HG03575 (cell line): ENCODE results near the gene FGB.

Experiments
- ATAC-seq: cut with Tn5 transposase; IDR thresholded peaks from one replicate; pipeline ENCODE4 v1.9.1; 2021; ENCODE audit not compliant: unreplicated experiment, insufficient number of reproducible peaks, low FRiP score; ENCODE audit errors: extremely low read depth

Gene FGB

DNA sequence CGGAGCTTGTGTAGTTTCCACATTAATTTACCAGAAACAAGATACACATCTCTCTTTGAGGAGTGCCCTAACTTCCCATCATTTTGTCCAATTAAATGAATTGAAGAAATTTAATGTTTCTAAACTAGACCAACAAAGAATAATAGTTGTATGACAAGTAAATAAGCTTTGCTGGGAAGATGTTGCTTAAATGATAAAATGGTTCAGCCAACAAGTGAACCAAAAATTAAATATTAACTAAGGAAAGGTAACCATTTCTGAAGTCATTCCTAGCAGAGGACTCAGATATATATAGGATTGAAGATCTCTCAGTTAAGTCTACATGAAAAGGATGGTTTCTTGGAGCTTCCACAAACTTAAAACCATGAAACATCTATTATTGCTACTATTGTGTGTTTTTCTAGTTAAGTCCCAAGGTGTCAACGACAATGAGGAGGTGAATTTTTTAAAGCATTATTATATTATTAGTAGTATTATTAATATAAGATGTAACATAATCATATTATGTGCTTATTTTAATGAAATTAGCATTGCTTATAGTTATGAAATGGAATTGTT, at the start of gene FGB:
TSS of gene FGB (plus strand) at position 315 of the 558 bp plus-strand sequence. CDS start at position 323, 8 bp downstream.
- ATAC-seq, result no peak

DNA sequence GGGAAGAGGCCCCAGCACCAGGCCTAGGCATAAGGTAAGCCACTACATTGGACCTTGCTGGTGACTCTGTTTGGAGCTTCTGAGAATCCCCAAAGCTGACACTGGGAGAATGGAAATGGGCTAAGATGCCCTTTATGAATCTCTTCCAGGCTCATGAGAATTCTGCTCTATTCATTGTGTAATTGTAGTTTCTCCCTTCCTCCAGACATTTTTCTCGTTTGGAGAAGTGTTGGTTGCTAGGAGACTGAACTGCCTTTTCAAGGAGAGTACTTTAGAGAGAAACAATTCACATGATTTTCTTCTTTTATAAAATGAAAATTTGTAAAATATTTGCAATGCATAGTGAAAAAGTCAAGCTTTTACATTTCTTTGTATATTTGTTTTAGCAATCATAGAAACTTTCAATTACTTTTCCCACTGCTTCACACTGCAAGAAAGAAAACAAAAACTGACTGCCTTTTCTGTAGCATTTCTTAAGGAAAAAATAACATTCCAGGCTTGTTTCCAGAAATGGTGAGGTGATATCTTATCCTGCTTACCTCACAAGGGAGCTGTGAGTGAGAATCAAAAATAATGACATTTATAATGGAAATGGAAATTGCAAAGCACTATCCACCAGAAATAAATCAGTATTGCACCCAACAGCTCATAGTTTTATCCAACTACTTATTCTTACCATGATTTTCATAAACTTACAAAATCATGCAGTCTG, 46.3 kb upstream of the FGB start:
- ATAC-seq, result no peak

DNA sequence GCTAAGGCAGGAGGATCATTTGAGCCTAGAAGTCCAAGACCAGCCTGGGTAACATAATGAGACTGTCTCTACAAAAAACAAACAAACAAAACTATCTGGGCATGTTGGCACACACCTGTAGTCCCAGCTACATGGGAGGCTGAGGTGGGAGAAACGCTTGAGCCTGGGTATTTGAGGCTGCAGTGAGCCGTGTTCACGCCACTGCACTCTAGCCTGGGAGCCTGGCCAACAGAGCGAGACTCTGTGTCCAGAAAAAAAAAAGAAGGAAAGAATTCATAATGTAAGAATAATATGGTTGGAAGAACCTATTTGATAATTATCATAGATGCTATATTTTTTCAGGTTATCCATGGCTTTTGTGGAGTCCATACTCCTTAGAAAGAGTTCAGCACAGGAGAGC, 45.2 kb upstream of the FGB start:
- no peak for ATAC-seq

DNA sequence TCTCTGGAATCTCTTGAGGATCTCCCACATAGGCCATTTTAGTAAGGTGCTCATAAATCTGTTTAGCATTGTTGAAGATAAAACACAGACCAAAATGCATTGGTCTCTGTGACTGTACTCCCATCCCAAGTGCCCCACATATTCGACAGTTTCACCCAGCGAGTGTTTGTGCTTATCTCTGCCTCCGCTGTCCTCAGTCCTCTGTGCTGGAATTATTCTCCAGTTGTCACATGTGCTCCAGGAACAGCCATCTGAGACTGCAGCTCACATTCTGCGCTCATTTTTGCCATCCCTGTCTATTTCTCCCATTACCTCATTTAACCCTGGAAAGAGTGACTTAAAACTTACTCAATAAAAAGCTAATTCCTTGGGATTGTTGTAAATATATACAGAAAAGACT, 43.6 kb upstream of the FGB start:
- no peak for ATAC-seq

DNA sequence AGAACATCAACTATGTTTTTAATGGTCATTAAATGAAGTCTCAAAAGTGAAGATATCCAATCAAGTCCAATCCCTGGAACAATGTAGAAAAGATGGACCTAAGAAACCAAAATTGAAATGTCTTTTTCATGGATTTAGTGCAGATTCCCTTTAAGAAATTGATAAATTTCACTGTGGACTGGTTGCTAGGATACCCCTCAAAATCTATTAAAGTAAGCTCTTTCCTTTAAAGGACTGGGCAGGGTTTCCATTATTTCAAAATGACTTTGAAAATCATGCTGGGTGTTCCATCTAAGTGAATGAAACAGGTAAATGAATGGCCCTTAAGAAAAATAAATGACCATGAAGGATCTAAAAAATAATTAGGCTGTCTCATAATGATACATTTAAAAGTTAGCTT, 41.2 kb upstream of the FGB start:
- ATAC-seq, result no peak

DNA sequence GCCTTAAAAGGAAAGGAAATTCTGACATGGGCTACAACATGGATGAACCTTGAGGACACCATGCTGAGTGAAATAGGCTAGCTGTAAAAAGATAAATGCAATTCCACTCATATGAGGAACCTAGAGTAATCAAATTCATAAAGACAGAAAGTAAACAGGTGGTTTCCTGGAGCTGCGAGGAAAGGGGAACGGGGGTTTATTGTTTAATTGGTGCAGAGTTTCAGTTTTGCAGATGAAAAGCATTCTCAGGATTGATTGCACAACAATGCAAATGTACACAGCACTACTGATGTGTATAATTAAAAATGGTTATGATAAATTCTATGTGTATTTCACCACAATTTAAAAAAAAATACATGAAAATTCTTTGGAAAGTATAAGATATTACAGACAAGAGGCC, 36.7 kb upstream of the FGB start:
- ATAC-seq, result no peak

DNA sequence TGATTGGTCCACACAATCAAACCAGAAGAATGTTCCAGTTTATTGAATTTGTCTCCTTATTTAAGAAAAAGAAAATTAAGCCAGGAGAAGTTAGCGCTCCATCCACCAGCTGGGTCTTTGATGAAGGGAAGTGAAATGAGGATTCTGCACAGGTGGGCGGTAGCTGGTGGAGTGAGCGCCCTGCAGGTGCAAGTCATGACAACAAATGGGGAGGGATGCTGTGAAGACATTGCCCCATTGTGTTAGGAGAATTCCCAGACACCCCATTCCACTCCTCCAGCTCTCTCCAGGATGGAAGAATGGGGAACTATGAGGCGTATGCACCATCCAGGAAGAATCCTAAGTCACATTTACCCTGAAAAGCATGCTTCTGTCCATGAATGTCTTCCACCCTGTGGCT, 35.5 kb upstream of the FGB start:
- no peak for ATAC-seq

DNA sequence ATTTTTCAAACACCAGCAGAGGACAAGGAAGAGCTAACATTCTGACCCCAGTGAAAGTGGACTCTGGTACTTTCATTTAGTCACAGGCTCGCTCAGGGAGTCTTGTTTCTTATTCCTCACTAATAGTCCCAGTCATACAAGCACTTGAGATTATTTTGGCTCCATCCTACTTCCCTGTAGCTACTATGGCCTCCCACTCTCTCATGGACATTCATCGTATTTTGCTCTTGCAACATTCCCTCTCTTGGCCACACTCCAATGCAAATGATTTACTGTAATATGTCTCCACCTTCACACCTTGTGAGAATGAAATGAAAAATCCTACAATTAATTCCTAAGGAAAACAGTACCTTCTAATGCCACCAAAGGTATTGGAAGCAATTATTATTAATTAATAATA, 33.9 kb upstream of the FGB start:
- no peak for ATAC-seq

DNA sequence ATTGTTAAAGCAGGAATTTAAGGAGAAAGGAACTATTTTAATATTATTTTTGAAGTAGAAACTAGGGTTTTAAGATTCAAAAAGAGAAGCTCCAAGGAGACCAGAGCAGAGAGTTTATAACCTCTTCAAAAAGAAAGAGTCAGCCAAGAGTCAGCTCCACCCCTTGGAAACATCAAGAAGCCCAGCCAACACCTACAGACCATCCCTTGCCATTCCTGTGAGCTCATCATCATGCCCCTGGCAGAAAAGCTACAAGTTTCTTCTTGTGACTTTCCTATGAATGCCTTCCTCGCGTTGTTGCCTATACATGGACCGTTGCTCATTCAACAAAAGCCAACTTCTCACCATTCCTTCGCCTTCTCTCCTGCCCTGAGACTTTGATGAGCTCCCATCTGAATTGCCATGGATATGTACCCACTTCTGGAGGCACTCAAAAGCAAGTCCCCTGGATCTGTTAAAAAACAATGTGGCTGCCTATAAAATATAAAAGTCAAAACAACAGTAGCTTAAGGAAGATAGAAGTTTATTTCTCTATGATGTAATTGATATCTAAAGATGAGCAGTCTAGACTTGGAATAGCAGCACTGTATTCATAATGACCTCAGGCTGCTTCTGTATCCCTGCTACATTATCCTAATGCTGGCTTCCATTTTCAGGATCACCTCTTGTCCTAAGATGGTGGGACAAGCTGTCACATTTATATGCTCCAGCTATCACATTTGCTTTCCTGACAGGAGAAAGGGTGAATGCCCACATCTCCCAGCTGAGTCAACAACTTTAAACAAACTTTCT, 32.9 kb upstream of the FGB start:
- no peak for ATAC-seq

DNA sequence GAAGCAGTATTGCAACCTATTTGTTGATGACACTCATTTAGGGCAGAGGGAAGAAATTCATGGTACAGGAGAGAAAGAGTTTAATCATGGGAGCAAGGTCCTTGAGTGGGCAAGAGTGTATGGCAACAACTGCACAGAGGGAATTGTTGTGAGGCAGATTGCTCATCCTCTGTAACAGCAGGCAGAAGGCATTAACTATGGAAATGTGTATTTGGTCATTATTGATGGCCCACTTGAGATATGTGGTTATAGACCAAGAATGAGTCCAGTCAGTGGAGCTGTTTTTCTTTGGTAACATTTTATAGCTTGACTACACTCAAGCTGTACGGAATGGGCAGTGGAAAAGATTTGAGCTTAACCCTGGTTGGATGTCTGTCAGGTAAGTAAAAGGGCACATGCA, 28.5 kb upstream of the FGB start:
- no peak for ATAC-seq

DNA sequence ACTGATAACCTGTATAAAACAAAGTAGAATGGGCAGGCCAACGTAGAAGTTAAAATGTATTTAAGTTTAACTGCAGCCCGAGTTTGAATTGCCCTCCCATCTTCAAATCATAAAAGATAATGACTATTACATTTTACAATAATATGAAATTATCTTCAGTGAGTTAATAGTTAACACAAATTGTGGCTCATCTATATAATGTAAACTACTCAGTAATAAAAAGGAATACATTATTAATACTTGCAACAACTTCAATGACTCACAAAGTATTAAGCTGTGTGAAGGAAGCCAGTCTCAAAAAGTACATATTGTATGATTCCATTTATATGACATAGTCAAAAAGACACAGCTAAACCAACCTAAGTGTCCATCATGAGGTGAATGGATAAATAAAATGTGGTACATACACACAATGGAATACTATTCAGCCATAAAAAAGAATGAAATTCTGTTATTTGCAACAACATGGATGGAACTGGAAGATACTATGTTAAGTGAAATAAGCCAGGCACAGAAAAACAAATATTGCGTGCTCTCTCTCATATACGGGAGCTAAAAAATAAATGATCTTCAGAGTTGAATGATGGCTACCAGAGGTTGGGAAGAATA, 20.4 kb upstream of the FGB start:
- ATAC-seq, result no peak

DNA sequence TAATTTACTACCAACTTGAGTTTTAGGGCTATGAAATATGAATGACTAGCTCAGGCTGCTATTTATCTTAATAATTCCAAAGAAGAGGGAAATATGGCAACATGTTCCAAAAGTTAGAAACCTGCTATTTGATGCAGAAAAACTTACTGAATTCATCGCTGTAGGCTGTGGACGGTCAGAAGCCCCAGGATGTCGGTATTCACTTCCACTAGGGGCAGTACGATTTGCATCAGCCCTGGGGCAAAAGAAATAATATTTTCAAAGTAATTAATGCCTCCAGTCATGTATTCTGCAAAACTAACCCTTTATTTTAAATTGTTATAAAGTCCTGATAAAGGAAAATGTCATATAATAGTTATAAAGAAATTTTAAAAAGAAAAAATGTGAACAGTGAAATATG, 17.1 kb upstream of the FGB start:
- ATAC-seq, result no peak

DNA sequence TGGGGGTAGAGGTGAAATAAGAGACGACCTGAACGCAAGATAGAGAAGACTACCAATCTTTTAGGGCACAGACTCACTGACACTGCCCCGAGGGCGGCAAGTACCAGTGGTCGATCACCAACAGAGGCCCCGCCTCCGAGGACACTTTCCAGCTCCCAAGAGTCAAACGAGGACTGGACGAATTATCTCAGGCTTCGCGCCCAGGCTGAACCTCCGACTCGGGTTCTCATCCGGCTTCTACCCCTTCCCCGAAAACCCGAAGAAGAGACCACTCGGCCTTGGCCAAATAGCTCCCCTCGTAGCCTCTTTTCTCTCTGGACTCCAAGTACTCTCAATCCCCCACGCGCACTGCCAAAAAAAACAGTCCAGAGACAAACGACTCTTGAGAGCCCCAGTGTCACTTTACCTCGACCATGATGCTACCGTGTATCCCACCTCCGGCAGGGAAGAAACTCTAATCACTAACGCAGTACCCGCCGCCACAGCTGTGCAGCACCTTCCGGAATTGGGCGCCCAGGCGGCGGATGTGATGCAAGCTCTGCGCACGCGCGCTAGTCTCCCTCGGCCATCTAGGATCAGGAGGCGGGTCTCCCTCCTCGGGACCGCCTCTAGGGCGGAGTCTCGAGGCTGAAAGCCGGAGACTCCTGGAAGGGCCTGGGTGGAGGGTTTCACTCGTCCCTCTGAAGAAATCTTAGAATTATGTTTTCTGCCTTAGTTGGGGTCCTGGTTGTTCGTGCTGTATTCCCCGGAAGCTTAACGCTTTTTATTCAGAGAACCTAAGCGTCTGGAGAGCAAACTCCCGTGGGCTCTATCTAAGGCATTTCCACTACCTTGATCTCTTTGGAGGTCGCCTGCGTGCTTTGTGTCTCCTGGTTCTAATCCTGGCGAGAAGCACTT, 12.7 kb upstream of the FGB start, which contains the start of gene PLRG1:
TSS of gene PLRG1 (minus strand) at position 507 of the 897 bp plus-strand sequence. CDS start at position 415, 92 bp downstream.
- peak; percentile 96 for ATAC-seq

DNA sequence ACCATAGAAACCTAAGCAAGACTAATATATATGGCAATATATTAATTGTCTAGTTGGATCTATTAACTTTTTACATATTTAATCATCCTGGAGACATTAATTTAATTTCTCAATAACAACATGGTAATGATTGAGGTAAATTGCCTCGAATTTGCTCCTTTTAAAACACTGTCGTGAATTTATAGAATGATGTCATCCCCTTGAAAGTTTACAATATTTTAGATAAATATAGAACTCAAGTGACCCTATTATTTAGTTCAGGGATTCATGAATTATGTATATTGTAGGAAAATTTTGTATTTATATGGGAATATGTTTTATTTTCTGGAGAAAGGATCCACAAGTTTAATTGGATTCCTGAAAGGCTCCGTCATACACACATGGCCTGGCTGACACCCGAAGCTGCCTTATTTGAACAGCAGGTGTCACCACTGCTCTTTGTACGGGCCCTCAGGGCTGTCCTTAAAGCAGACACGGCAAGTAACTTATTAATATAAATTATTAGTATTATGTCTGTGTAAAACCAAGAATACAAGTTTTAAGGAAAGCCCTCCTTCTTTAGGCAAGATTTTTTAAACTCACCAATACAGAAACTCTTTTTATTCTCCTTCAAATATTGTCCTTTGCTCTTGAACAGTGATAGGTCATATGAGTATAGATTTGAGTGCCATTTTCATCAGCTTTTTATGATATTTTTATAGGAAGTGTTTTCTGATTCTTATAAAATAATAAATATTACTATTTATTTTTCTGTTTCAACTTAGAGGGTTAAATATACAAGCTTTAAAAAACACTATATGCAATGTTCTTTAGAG, 10.7 kb upstream of the FGB start:
- ATAC-seq, result peak; percentile 41

DNA sequence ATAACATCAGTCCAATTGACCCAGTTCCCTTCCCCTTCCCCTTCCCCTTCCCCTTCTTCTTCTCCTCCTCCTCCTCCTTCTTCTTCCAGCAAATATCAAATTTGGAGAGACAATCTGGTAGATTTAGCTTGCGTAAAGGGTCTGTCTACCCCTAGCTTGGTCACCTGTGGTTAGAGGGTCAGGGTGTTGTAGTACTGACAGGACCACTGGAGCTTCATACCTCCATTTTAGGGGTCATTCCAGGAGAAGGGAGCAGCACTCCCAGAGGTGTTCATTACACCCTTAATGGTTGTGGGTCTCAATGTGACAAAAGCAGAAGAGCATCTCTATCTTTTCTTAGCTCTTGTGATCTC, 3.7 kb upstream of the FGB start:
- ATAC-seq, result no peak

DNA sequence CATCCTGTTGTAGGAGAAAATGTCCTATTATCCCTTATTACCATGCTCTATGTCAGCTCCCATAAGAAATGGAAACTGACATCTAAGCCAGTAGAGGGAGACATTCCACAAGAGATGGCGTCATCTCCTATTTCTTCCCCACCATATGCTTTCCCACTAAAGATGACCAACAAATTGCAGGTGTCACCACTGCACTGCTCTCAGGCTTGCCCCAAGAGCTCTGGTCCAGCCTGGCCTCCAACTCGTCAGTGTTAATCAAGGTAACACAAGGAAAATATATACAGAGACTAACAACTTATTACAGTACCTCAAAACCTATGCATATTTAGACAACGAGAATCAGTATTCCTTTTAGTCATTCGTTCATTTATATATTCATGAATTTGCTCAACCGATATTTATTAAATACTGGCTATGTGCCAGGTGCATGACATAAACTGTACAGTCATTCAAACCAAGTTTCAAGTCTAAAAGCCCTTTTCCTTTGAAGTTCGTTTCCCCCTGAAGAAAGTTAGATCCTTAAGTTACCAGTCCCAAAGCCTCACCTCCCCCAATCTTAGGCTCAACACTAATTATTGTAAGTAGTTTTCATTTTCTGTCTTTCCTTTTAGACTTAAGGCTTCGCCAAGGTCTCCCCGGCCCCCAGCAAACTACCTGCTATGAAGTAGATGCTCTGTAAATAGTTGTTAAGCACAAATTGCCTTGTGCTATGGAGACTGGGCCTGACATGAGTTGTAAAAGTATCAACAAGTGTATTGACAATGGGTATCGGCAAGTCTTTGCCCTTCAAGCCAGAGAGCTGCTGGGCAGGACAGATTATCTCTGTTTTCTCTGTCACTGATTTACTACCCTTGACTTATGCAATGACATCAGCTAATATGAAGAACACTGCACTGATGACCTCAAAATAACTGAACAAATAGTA, 3.1 kb upstream of the FGB start:
- peak; percentile 78 for ATAC-seq

DNA sequence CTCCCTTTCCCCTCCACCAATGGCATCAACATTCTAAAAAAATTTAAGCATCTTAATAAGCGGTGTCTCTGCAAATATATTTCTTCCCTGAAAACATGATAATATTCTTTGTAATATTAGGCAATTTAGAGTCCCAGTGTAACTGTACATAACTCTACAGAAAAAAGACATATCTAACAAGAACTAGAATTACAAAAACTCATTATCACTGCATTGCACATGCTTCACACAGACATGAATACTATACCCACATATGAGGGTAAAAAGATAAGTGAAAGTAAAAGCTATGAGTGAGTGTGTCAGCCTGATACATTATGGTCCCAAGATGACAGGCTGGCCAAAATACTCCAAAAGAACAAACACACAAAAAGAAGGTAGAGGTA, 2.4 kb upstream of the FGB start:
- ATAC-seq, result no peak
